BE2C (cell line): ENCODE results near the gene PDGFA.

Experiments
- DNase-seq: peaks from one replicate; pipeline ENCODE4 v3.0.0-alpha.2; 2020
- H3K27me3 ChIP-seq: fragments of 250-450 bp; sonication (Bioruptor Pico); 2 replicates; pipeline ENCODE4 v1.5.1; 2020; ENCODE audit warnings: mild to moderate bottlenecking
- H3K36me3 ChIP-seq: fragments of 250-450 bp; sonication (Bioruptor Pico); 2 replicates; pipeline ENCODE4 v1.5.1; 2020; ENCODE audit warnings: mild to moderate bottlenecking
- H3K4me1 ChIP-seq: fragments of 250-450 bp; sonication (Bioruptor Pico); 2 replicates; pipeline ENCODE4 v1.5.1; 2020
- H3K4me3 ChIP-seq: 2 replicates; pipeline ENCODE4 v1.5.1; 2011; ENCODE audit warnings: low read depth, low read length
- H3K9me3 ChIP-seq: fragments of 250-450 bp; sonication (Bioruptor Pico); 2 replicates; pipeline ENCODE4 v1.5.1; 2020
- TF ChIP-seq, protein P1 (sequence below): IDR thresholded peaks from 2 replicates; pipeline ENCODE4 v1.5.1; 2012; ENCODE audit warnings: mild to moderate bottlenecking, low read depth, low read length

PDGFA gene

DNA sequence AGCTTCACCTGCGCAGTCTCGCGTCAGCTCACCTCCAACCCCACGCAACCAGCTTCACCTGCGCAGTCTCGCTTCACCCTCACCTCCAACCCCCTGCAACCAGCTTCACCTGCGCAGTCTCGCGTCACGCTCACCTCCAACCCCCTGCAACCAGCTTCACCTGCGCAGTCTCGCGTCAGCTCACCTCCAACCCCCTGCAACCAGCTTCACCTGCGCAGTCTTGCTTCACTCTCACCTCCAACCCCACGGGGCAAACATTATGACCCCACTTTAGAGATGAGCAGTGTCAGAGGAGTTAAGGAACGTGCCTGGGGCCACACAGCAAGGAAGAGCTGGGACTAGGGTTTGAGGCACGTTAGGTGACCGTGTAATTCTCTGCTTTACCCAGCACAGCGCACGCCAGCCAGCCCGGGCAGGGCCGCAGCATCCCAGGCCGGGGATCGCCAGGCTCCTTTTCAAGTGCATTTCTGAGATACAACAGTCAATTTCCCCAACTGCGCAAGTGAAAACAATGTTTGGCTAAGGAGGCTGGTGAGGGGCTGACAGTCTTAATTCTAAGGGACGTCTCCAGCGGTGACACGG is 22.6 kb upstream of the PDGFA start:
- TF ChIP-seq, protein P1, sequence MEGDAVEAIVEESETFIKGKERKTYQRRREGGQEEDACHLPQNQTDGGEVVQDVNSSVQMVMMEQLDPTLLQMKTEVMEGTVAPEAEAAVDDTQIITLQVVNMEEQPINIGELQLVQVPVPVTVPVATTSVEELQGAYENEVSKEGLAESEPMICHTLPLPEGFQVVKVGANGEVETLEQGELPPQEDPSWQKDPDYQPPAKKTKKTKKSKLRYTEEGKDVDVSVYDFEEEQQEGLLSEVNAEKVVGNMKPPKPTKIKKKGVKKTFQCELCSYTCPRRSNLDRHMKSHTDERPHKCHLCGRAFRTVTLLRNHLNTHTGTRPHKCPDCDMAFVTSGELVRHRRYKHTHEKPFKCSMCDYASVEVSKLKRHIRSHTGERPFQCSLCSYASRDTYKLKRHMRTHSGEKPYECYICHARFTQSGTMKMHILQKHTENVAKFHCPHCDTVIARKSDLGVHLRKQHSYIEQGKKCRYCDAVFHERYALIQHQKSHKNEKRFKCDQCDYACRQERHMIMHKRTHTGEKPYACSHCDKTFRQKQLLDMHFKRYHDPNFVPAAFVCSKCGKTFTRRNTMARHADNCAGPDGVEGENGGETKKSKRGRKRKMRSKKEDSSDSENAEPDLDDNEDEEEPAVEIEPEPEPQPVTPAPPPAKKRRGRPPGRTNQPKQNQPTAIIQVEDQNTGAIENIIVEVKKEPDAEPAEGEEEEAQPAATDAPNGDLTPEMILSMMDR, result no peak
- Histone ChIP-seq H3K4me1 (no peaks in the 10 kb centered on the region), H3K36me3 (no peaks in the 10 kb centered on the region), H3K4me3 (no peak overlapping the region), H3K9me3 (peaks cover 2% of the 10 kb centered on the region; the same call in 1 of the 2 replicates), H3K27me3 (no peaks in the 10 kb centered on the region)
- no peak for DNase-seq

DNA sequence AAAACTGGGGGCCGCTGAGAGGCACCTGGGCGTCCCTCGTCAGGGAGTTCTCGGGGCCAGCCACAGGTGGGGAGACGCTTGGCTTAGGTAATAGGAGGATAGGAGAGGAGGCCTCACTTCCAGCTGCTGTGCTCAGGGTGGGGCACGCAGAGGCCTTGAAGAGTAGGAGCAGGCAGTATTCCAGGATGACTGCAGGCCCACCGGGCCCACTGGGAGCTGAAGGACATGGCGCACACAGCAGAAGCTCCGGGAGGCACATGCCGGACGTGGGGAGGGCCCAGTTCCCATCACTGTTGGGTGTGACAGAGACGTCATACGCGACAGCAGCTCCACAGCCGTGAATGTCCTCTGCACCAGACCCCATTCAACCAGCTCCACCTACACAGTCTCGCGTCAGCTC is 22.0 kb upstream of the PDGFA start:
- Histone ChIP-seq H3K4me1 (no peaks in the 10 kb centered on the region), H3K9me3 (peaks cover 2% of the 10 kb centered on the region; the same call in 1 of the 2 replicates), H3K4me3 (no peak overlapping the region), H3K27me3 (no peaks in the 10 kb centered on the region), H3K36me3 (no peaks in the 10 kb centered on the region)
- TF ChIP-seq, protein P1, result no peak
- DNase-seq, result no peak

DNA sequence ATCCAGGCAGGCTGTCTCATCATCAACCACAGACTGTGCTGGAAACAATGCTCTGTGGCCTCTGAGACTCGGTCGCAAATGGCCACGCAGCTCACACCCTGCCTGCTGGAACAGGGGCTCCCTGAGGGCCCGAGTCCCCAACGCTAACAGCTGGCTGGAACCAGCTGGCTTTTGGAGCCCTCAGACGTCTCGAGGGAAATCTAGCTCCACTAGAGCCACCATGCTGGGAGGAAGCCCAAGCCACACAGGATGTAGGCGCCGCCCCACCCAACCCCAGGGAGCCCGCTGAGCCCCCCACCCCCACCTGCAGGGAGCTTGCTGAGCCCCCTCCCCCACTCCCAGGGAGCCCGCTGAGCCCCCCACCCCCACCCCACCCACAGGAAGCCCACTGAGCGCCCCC is 21.4 kb upstream of the PDGFA start:
- H3K4me3 ChIP-seq, result no peak overlapping the region
- DNase-seq, result no peak
- H3K36me3 ChIP-seq, result no peaks in the 10 kb centered on the region
- H3K4me1 ChIP-seq, result no peaks in the 10 kb centered on the region
- no peaks in the 10 kb centered on the region for H3K27me3 ChIP-seq
- peaks cover 2% of the 10 kb centered on the region; the same call in 1 of the 2 replicates for H3K9me3 ChIP-seq
- TF ChIP-seq, protein P1, result no peak

DNA sequence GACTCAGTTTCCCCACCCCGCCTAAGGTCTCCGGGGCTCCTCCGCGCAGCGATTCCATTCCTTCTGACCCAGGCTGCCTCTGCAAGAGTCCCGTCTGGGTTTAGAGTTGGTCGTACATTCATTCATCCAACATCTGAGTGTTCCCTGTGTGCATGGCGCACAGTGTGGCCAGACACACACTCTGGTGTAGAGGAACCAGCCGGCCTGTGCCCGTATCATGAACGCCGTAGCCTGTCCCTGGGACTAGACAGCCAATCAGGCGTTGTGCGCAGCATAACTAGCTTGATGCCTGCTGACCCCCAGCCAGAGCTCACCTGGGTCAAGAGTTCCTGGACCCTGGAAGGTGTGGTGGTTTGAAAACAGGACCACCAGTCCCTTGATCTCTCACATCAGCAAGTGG is 20.9 kb upstream of the PDGFA start:
- no peaks in the 10 kb centered on the region for H3K4me1 ChIP-seq
- no peak overlapping the region for H3K4me3 ChIP-seq
- H3K36me3 ChIP-seq, result no peaks in the 10 kb centered on the region
- peaks cover 2% of the 10 kb centered on the region; the same call in 1 of the 2 replicates for H3K9me3 ChIP-seq
- H3K27me3 ChIP-seq, result no peaks in the 10 kb centered on the region
- no peak for DNase-seq
- TF ChIP-seq, protein P1, result no peak

DNA sequence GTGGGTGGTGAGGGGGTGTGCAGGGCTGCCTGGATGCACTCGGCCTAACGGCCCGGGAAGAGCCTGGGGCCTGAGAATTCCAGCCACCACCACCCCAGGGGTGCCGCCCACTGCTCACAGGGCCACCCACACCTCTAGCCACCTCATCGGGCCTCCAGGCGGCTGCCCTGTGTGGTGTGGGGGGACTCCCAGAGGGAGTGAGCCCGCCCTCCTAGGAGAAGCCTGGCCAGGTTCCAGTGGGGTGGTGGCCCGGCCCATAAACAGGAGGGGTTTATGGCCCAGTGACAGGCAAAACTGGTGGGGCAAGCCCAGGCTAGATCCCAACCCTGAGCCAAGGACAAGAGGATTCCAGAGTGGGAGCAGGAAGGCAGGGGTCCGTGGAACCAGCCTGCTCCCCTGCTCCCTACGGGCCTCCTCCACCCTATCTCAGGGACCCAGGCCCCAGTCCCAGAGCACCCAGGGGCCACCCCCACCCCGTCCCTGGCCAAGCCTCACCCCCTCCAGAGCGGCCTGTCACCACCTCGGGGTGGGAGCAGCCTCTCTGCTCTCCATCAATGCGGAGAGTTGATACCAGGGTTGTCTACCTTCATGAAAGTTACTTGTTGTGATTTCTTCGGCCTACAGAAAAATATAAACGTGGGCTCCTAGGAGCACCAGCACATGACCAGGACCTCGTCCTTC is 20.2 kb upstream of the PDGFA start:
- no peaks in the 10 kb centered on the region for H3K36me3 ChIP-seq
- H3K4me1 ChIP-seq, result no peaks in the 10 kb centered on the region
- no peaks in the 10 kb centered on the region for H3K9me3 ChIP-seq
- no peak overlapping the region for H3K4me3 ChIP-seq
- TF ChIP-seq, protein P1, result no peak
- no peaks in the 10 kb centered on the region for H3K27me3 ChIP-seq
- no peak for DNase-seq
